H9 (cell line): ENCODE measurements around the gene STAT2. TPM values are rescaled to one million over a fixed set of nuclear protein-coding genes. Genes with fewer than 3 reads are reported as not detected.

Experiments used
- DNase-seq: peaks from one replicate; pipeline ENCODE4 v3.0.0-alpha.2; 2017
- H2AFZ ChIP-seq: one replicate; pipeline ENCODE4 v1.6.1; 2013; ENCODE audit warnings: mild to moderate bottlenecking, low read length, control low read depth, moderate library complexity
- H2AK5ac ChIP-seq: 2 replicates; pipeline ENCODE4 v1.6.1; 2013; ENCODE audit warnings: low read length, control low read depth, mixed read lengths; ENCODE audit not compliant: insufficient read length
- H2BK120ac ChIP-seq: one replicate; pipeline ENCODE4 v1.6.1; 2013; ENCODE audit warnings: low read depth, mild to moderate bottlenecking, low read length, control low read depth, inconsistent platforms; ENCODE audit not compliant: poor library complexity, severe bottlenecking
- H2BK12ac ChIP-seq: 2 replicates; pipeline ENCODE4 v1.6.1; 2013; ENCODE audit warnings: low read length, control low read depth, mixed read lengths, low read depth; ENCODE audit not compliant: insufficient read length
- H2BK15ac ChIP-seq: 2 replicates; pipeline ENCODE4 v1.6.1; 2013; ENCODE audit warnings: low read depth, low read length, control low read depth
- H2BK20ac ChIP-seq: one replicate; pipeline ENCODE4 v1.6.1; 2013; ENCODE audit warnings: low read depth, mild to moderate bottlenecking, low read length, control low read depth, inconsistent platforms; ENCODE audit not compliant: poor library complexity, severe bottlenecking
- H2BK5ac ChIP-seq: 2 replicates; pipeline ENCODE4 v1.6.1; 2013; ENCODE audit warnings: low read length, control low read depth, mixed read lengths; ENCODE audit not compliant: insufficient read length
- H3K14ac ChIP-seq: 2 replicates; pipeline ENCODE4 v1.6.1; 2013; ENCODE audit warnings: low read length, control low read depth; ENCODE audit not compliant: insufficient read depth
- H3K18ac ChIP-seq: 2 replicates; pipeline ENCODE4 v1.6.1; 2013; ENCODE audit warnings: low read depth, mild to moderate bottlenecking, mixed read lengths, low read length, control low read depth; ENCODE audit not compliant: insufficient read length
- H3K23ac ChIP-seq: 2 replicates; pipeline ENCODE4 v1.6.1; 2013; ENCODE audit warnings: low read length, control low read depth, mixed read lengths, low read depth; ENCODE audit not compliant: insufficient read length
- H3K23me2 ChIP-seq: 2 replicates; pipeline ENCODE4 v1.6.1; 2013; ENCODE audit warnings: low read depth, mild to moderate bottlenecking, mixed read lengths, low read length, control low read depth; ENCODE audit not compliant: insufficient read length, poor library complexity, severe bottlenecking
- H3K27ac ChIP-seq: 2 replicates; pipeline ENCODE4 v1.5.1; 2013; ENCODE audit warnings: low read length, control low read depth, mixed read lengths, low read depth; ENCODE audit not compliant: insufficient read length
- H3K27me3 ChIP-seq: 2 replicates; pipeline ENCODE4 v1.6.1; 2013; ENCODE audit warnings: low read length, control low read depth, inconsistent platforms; ENCODE audit not compliant: insufficient read depth
- H3K4ac ChIP-seq: 2 replicates; pipeline ENCODE4 v1.6.1; 2013; ENCODE audit warnings: low read depth, mild to moderate bottlenecking, control low read depth, inconsistent platforms, low read length, moderate library complexity
- H3K4me1 ChIP-seq: 2 replicates; pipeline ENCODE4 v1.6.1; 2013; ENCODE audit warnings: low read length, control low read depth, inconsistent platforms; ENCODE audit not compliant: insufficient read depth
- H3K4me2 ChIP-seq: 2 replicates; pipeline ENCODE4 v1.6.1; 2013; ENCODE audit warnings: low read length, control low read depth, mixed read lengths; ENCODE audit not compliant: insufficient read length, insufficient read depth
- H3K56ac ChIP-seq: 2 replicates; pipeline ENCODE4 v1.6.1; 2013; ENCODE audit warnings: low read depth, mild to moderate bottlenecking, mixed read lengths, low read length, control low read depth; ENCODE audit not compliant: insufficient read length
- H3K79me1 ChIP-seq: 2 replicates; pipeline ENCODE4 v1.6.1; 2013; ENCODE audit warnings: low read depth, mild to moderate bottlenecking, moderate library complexity, low read length, control low read depth, inconsistent platforms; ENCODE audit not compliant: insufficient read depth, poor library complexity, severe bottlenecking
- H3K79me2 ChIP-seq: 2 replicates; pipeline ENCODE4 v1.6.1; 2013; ENCODE audit warnings: low read length, control low read depth, inconsistent platforms; ENCODE audit not compliant: insufficient read depth
- H3K9ac ChIP-seq: 2 replicates; pipeline ENCODE4 v1.6.1; 2013; ENCODE audit warnings: low read length, control low read depth, mixed read lengths; ENCODE audit not compliant: insufficient read length; ENCODE audit errors: extremely low read depth
- H3K9me3 ChIP-seq: one replicate; pipeline ENCODE4 v1.6.1; 2013; ENCODE audit warnings: low read depth, low read length, inconsistent platforms; ENCODE audit not compliant: control insufficient read depth
- H3T11ph ChIP-seq: one replicate; pipeline ENCODE4 v1.6.1; 2013; ENCODE audit warnings: mild to moderate bottlenecking, low read length, control low read depth, inconsistent platforms
- H4K20me1 ChIP-seq: one replicate; pipeline ENCODE4 v1.6.1; 2013; ENCODE audit not compliant: control insufficient read depth, insufficient read length, insufficient read depth
- H4K5ac ChIP-seq: 2 replicates; pipeline ENCODE4 v1.6.1; 2013; ENCODE audit warnings: low read depth, mild to moderate bottlenecking, mixed read lengths, low read length, control low read depth; ENCODE audit not compliant: insufficient read length
- H4K8ac ChIP-seq: replicated peaks from 2 replicates; pipeline ENCODE4 v1.6.1; 2013; ENCODE audit warnings: low read length, control low read depth, mixed read lengths, low read depth; ENCODE audit not compliant: insufficient read length
- H4K91ac ChIP-seq: 2 replicates; pipeline ENCODE4 v1.6.1; 2013; ENCODE audit warnings: low read depth, mild to moderate bottlenecking, moderate library complexity, mixed read lengths, low read length, control low read depth; ENCODE audit not compliant: insufficient read length
- H3K27ac Mint-ChIP-seq, 3 experiments: 2 replicates in 2 of 3; 3 replicates in 1 of 3; pipeline ENCODE4 v1.8.0; 2020 to 2021; ENCODE audit warnings: mixed read lengths in 3 of 3, mild to moderate bottlenecking in 1 of 3, moderate library complexity in 1 of 3
- H3K27me3 Mint-ChIP-seq: 2 replicates; pipeline ENCODE4 v1.8.0; 2021; ENCODE audit warnings: low read depth, mild to moderate bottlenecking, moderate library complexity, mixed read lengths
- H3K36me3 Mint-ChIP-seq, 3 experiments: 2 replicates in 2 of 3; 3 replicates in 1 of 3; pipeline ENCODE4 v1.8.0; 2020 to 2021; ENCODE audit warnings: low read depth in 3 of 3, mixed read lengths in 3 of 3; ENCODE audit not compliant: insufficient read depth in 1 of 3
- H3K4me1 Mint-ChIP-seq, 2 experiments: 2 replicates each; pipeline ENCODE4 v1.8.0; 2020; ENCODE audit warnings: mixed read lengths in 2 of 2
- H3K4me3 Mint-ChIP-seq, 2 experiments: 2 replicates in 1 of 2; 3 replicates in 1 of 2; pipeline ENCODE4 v1.8.0; 2020 to 2021; ENCODE audit warnings: mild to moderate bottlenecking in 2 of 2, mixed read lengths in 2 of 2, moderate library complexity in 1 of 2
- H3K9me3 Mint-ChIP-seq, 2 experiments: 2 replicates in 1 of 2; 3 replicates in 1 of 2; pipeline ENCODE4 v1.8.0; 2020; ENCODE audit warnings: mild to moderate bottlenecking in 2 of 2, mixed read lengths in 2 of 2, moderate library complexity in 1 of 2
- CTCF ChIP-seq: fragments of 200-600 bp; sonication (generic); conservative IDR thresholded peaks from 3 replicates; pipeline ENCODE4 v1.8.0; 2021; ENCODE audit warnings: antibody characterized with exemption, mild to moderate bottlenecking
- WGBS: extraction: QIAGEN DNeasy Blood & Tissue Kit; methylation state at CpG from one replicate; pipeline ENCODE4 v1.1.7; 2013; ENCODE audit warnings: missing lambda C conversion rate, low lambda C conversion rate, mixed read lengths; ENCODE audit not compliant: insufficient read length; ENCODE audit errors: extremely low coverage; 5-methylcytosine and 5-hydroxymethylcytosine counted together
- total RNA-seq: library from RNA; stranded (reverse); gene quantifications from 2 replicates; pipeline ENCODE4 v1.2.1, GENCODE V29; 2021

Gene STAT2
- total RNA-seq, 1 experiment from 2014 or later: 47.8 TPM

GRCh38 chr12:56315249-56315621, 44.7 kb downstream of the STAT2 start:
- peak overlapping the region; percentile 99 for H3K27ac Mint-ChIP-seq
- peak overlapping the region; percentile 98 for H3K4me3 Mint-ChIP-seq
- H3K14ac ChIP-seq: peak overlapping the region; percentile 84
- peaks cover 7% of the 10 kb centered on the region for H3K79me1 ChIP-seq
- no peak overlapping the region for H3K23ac ChIP-seq
- no peaks in the 10 kb centered on the region for H4K20me1 ChIP-seq
- no peaks in the 10 kb centered on the region for H3K27me3 Mint-ChIP-seq
- H3K4me1 Mint-ChIP-seq: peaks cover 5 to 11% of the 10 kb centered on the region in 2 experiments; a peak in 2 of 4 replicates
- WGBS: no CpG with 5 or more reads among the region's 11 CpGs
- no peak overlapping the region for H2AFZ ChIP-seq
- no peak overlapping the region for H2AK5ac ChIP-seq
- H2BK5ac ChIP-seq: peak overlapping the region; percentile 48
- H2BK20ac ChIP-seq: no peak overlapping the region
- no peak overlapping the region for H2BK12ac ChIP-seq
- peak overlapping the region; percentile 73 for H4K5ac ChIP-seq
- no peaks in the 10 kb centered on the region for H3K4me1 ChIP-seq
- H3K9me3 Mint-ChIP-seq: no peaks in the 10 kb centered on the region
- peak overlapping the region; percentile 29 for H4K91ac ChIP-seq
- no peak for DNase-seq
- H3K79me2 ChIP-seq: peaks cover 7% of the 10 kb centered on the region; the same call in 1 of the 2 replicates
- no peaks in the 10 kb centered on the region for H3K27me3 ChIP-seq
- H3K9me3 ChIP-seq: no peaks in the 10 kb centered on the region
- H4K8ac ChIP-seq: peak overlapping the region; percentile 67
- H3K9ac ChIP-seq: peak overlapping the region; percentile 96
- H3K4ac ChIP-seq: peak overlapping the region; percentile 39; the same call in 1 of the 2 replicates
- H3K4me2 ChIP-seq: peak overlapping the region; percentile 89
- peak overlapping the region; percentile 70 for H3K18ac ChIP-seq
- H3K23me2 ChIP-seq: peaks cover 6% of the 10 kb centered on the region
- no peak for TF ChIP-seq CTCF
- no peak overlapping the region for H2BK15ac ChIP-seq
- no peak overlapping the region for H3T11ph ChIP-seq
- peaks cover 11 to 48% (median 32%) of the 10 kb centered on the region in 3 experiments; a peak in 6 of 7 replicates for H3K36me3 Mint-ChIP-seq
- peak overlapping the region; percentile 38 for H3K27ac ChIP-seq
- H2BK120ac ChIP-seq: no peak overlapping the region
- H3K56ac ChIP-seq: no peak overlapping the region
